HG03108 (cell line): ENCODE measurements around the gene ARHGEF28.

Experiments used
- ATAC-seq: cut with Tn5 transposase; IDR thresholded peaks from one replicate; pipeline ENCODE4 v1.9.1; 2021; ENCODE audit warnings: moderate library complexity; ENCODE audit not compliant: unreplicated experiment

ARHGEF28 gene, protein sequence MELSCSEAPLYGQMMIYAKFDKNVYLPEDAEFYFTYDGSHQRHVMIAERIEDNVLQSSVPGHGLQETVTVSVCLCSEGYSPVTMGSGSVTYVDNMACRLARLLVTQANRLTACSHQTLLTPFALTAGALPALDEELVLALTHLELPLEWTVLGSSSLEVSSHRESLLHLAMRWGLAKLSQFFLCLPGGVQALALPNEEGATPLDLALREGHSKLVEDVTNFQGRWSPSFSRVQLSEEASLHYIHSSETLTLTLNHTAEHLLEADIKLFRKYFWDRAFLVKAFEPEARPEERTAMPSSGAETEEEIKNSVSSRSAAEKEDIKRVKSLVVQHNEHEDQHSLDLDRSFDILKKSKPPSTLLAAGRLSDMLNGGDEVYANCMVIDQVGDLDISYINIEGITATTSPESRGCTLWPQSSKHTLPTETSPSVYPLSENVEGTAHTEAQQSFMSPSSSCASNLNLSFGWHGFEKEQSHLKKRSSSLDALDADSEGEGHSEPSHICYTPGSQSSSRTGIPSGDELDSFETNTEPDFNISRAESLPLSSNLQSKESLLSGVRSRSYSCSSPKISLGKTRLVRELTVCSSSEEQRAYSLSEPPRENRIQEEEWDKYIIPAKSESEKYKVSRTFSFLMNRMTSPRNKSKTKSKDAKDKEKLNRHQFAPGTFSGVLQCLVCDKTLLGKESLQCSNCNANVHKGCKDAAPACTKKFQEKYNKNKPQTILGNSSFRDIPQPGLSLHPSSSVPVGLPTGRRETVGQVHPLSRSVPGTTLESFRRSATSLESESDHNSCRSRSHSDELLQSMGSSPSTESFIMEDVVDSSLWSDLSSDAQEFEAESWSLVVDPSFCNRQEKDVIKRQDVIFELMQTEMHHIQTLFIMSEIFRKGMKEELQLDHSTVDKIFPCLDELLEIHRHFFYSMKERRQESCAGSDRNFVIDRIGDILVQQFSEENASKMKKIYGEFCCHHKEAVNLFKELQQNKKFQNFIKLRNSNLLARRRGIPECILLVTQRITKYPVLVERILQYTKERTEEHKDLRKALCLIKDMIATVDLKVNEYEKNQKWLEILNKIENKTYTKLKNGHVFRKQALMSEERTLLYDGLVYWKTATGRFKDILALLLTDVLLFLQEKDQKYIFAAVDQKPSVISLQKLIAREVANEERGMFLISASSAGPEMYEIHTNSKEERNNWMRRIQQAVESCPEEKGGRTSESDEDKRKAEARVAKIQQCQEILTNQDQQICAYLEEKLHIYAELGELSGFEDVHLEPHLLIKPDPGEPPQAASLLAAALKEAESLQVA (N-terminal part only)

DNA sequence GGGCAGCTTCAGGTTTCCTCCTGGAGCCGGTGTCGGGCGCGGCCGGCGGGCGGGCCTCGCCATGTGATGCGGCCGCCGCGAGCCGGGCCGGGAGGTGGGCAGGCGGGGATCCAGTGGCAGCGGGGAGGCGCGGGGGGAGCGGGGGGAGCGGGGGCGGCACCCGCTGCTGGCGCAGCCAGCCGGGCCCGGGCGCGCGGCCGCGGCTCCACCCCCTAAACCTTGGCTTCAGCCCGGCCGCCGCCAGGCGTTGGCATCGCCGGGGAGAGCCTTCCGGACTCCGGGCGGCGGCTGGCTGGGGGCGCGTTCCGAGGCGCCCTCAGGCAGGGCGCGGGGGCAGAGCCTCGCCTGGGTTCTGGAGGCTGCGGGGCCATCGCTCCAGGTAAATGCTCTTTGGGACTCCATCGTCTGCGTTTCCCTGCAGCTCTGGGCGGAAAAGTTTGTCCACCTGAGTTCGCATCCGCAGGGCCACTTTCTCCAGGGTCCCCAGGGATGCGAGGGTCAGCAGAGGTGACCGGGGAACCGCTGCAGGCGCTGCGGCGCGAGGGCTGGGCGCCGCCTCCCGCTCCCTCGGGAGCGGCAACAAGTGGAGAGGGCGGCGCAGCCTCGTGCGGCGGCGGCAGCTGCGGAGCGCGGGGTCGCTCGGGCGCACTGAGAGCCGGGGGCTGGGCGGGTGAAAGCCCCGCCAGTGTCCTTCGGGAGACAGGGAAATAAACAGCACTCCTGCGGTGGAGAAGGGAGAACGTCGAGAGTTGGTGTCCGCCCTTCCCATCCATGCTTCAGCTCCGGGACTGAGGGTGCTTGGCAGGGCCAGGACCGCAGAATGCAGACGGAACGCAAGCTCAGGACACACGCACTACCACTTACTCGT, at the start of gene ARHGEF28:
Gene ARHGEF28, plus strand, starts transcription at position 253 of the 868 bp plus-strand sequence. CDS start 58,656 bp downstream, outside the sequence.
- no peak for ATAC-seq

DNA sequence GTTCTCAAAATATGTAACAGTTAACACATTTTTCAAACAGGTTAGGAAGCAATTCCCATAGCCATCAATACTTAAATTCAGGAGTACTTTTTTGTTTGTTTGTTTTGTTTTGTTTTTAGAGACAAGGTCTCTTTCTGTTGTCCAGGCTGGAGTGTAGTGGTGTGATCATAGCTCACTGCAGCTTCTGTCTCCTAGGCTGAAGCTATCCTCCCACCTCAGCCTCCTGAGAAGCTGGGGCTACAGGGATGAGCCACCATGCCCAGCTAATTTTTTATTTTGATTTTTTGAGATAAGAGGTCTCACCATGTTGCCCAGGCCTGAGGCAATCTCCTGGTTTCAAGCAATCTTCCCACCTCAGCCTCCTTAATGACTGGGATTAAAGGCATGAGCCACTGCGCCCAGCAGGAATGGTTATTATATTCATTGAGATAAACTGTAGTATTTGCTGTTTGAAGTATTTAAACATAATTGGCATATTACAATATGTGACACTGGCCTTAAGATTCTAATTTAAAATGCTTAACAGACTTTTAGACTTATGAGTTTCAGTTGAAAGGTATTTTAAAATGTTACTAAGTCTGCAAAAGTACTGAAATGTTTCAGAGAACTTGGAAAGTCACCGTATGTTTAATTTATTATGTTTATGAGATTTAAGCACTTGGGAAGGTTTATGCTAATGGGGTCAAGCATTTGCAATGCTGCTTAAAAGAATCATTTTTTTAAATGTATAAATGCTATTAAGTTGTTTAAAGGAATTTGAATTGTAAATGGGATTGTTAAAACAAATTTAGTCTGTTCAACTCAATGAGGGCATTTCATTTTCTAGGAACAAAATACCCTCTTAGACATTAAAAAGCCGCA, 43.5 kb upstream of the ARHGEF28 start:
- no peak for ATAC-seq

DNA sequence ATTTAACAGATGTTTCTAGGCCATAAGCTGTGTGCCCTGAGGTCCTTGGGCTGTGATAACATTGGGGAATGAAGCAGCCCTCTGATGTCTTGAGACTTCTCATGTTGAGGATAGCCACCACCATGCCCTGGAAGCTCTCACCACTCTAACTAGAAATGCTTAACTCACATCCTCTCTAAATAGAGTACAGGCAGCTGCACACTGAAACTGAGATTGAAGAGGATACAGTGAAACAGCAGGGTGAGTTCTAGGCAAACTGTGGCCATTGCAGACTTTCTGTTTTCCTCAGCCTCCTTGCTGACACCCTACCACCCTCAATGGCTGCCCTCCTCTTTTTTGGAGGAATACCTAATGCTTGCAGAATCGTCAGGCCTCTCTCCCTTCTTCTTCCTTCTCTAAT, 38.1 kb upstream of the ARHGEF28 start:
- ATAC-seq, result peak; percentile 49

DNA sequence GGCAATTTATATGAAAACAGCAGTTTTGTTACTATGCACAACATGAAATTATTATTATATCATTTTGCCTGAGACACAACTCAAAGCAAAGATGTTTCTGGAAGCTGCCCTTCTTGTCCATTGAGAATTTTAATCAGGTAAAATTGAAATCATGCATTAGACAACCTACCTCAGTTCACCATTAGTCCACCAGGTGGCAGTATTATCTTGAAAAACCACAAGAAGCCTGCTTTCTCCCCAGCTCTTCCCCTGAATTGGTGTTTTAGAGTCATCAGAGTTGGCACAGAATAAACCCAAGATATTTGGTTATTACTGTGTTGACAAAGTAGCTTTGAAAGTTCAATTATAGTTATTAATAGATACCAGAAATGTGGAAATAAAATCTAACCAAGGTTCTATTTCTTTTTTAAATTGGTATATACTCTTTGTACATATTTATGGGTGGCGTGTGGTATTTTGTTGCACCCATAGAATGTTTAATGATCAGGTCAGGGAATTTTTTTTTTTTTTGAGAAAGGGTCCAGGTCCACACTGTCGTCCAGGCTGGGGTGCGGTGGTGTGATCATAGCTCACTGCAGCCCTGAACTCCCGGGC, 34.8 kb upstream of the ARHGEF28 start:
- no peak for ATAC-seq

DNA sequence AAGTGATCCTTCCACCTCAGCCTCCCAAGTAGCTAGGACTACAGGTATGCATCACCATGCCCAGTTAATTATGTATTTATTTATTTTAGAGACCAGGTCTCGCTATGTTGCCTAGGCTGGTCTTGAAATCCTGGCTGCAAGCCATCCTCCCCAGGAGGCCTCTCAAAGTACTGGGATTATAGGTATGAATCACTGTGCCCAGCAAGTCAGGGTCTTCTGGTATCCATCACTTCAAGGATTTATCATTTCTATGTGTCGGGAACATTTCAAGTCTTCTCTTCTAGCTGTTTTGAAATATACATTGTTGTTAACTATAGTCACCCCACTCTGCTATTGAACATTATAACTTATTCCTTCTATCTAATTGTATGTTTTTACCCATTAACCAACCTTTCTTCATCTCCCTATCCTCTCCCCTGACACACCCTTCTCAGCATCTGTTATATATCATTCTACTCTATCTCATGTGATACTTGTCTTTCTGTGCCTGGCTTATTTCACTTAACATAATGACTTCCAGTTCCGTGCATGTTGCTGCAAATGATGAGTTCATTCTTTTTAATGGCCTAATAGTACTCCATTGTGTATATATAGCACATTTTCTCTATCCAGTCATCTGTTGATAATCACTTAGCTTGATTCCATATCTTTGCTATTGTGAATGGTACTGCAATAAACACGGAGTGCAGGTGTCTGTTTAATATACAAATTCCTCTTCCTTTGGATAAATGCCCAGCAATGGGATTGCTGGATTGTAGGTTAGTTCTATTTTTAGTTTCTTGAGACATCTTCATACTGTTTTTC, 34.1 kb upstream of the ARHGEF28 start:
- ATAC-seq, result no peak

DNA sequence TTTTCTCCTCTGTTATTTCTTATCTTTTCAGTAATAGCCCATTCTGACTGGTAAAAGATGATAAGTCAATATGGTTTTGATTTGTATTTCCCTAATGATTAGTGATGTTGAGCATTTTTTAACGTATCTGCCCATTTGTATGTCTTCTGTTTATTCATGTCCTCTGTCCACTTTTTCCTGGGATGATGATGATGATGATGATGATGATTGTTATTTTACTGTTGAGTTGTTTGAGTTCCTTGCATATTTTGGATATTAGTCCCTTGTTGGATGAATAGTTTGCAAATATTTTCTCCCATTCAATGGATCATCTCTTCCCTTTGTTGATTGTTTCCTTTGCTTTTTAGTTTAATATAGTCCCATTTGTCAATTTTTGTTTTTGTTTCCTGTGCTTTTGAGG, 33.4 kb upstream of the ARHGEF28 start:
- ATAC-seq, result no peak

DNA sequence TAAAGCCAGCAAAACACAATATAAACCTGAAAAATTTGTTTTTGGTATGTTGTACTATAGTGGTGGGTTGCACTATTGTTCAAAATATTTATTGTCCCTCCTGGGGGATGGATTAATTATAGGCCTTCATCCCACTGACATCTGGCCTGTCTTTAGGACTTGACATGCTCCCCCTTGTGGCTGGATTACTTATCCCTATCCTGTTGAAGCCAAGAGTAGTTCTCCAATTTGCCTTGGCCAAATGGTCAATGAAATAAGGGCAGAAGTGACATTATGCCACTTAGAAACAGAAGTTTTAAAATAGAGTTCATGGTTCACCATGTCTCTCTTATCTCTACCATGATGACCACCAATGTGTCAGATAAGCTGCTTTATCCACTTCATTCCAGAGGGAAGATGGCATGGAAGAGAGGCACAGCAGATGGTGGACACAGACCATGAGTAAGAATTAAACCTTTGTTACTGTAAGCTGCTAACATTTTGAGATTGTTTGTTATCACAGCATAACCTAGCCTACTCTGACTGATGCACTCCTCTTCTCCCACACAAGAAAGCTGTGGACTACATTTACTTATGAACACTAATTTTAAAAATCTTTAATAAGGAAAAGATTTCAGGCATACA, 29.2 kb upstream of the ARHGEF28 start:
- no peak for ATAC-seq

DNA sequence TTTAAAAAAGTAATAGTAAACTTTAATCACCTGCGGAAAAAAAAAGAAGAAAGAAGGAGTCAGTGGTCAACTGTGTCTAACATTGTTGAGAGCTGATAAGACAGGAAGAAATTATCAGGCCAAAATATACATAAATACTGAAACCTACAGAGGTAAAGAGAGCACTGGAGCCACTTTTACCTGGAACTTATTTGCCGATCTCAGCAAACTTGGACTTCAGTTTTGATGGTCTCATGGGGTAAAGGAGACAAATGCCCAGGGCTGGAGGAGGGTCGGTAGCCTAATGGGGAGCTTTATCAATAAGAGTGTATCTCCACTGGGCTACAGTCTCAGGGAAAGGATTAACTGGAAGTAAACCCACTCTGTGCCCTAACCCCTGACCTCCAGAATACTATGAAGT, 26.6 kb upstream of the ARHGEF28 start:
- ATAC-seq, result no peak

DNA sequence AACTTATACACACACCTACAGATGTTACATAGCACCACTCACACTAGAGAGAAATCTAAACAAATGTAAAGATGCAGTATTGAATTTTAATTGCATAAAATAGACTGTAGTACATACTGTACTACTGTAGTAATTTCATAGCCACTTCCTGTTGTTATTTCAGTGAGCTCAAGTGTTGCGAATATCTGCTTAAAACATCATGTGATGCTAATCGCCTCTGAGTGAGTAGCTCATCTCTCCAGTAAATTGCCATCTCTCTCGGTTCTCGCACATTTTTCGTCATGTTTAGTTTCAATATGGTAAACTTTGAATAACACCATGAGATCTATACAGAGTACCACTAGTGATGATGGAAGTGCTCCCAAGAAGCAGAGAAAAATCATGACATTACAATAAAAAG, 22.0 kb upstream of the ARHGEF28 start:
- ATAC-seq, result no peak

DNA sequence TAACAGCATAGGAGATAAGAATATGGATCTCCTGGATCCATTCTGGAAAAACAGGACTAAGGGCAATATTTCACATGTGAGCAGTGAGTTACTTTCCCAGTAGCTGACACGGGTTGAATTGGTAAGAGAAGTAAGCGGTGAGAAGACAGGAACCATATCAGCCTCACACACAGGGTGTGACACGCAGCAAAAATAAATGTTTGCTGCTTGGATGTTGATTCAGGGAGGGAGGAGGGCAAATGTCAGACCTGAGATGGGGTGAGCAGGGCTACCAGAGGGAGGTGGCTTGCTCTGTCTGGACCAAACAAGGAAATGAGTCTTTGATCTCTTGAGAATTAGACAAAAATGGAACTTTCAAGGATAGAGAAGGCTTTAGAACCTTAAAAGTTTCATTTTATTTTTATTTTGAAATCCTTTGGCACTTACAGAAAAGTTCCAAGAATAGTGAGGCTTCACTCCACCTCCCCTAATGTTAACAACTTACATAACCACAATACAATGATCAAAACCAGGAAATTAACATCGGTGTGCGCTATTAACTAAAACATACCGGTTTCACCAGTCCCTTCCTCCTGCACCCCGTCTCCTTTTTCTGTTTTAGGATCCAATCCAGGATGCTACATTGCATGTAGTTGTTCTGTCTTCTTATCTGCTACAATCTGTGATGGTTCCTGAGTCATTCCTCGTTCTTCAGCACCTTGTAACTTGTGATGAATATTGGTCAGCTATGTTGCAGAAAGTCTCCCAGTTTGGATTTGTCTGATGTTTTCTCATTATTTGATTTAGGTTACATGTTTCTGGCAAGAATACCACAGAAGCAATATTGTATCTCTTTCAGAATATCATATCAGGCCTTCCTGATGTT, 20.5 kb upstream of the ARHGEF28 start:
- no peak for ATAC-seq

DNA sequence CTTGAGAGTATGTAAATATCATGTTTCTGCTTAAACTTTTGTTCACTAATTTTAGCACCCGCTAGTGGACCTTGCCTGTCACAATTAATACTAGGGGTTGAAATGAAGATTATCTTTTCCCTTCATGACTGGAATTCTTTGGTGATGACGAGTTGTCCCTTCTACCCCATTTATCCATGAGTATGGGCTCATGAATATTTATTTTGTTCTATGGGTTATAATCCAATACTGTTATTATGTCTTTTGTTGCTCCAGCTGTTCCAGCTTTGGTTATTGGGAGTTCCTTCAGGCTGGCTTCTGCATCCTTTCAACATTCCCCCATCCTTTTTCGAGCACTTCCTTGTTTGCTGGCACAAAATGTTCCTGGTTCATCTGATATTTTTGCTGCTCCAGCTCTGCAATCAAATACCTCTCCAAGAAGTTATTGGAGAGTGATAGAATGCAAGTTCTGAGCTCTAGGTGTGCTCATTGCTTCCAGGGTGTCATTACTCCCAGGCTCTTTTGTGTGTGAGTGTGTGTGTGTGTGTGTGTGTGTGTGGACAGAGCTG, 19.7 kb upstream of the ARHGEF28 start:
- ATAC-seq, result no peak

DNA sequence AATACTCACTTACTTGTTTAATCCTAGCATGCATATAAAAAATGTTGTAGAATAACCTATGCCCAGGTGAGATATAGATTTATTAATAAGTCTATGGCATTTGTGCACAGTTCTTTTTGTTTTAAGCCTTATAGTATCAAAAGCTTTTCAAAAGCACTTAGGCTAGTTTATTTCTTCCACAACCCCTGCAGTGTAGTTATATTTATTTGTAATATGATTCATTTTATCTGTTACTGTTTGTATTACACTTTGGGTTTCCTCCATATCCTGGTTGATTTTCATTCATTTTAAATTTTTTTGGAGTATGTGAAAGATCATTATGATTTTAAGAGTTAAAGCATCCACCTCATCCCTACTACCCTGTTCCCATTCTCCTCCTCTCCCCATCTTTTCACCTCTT, 18.8 kb upstream of the ARHGEF28 start:
- no peak for ATAC-seq

DNA sequence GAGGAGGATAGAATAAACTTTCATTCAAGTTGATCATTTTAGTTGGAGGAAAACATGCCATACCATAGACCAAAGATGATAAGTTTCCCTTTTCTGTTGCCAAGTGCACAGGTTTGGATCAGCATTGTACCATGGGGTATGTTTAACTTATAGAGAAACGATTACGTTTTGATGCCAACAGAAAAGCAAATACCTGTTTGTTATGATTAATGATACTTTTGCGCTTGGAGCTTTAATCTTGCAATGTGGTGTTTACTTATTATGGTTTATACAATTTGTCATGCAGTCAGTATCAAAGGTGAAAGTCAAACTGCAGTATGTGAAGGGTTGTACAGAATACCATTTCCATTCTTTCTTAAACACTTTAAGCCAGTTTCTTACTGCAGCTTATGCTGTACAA, 13.2 kb upstream of the ARHGEF28 start:
- no peak for ATAC-seq

DNA sequence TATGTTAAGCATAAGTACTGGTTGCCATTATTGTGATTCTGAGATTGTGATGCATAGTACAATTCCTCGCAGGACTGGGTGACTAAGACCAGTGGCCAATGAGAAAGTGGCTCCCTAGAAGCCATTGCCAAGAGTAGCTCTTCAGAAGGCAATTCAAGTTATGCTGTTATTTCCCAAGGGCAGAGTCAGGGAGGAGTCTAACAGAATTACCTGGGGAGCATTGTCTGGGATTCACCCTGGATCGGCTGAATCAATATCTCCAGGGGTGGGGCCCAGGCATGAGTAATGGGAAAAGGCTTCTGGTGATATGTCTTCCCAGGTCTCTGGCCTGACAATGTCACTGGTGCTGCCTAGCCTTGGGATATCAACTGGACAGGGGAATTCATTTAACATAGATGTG, 10.9 kb upstream of the ARHGEF28 start:
- ATAC-seq, result no peak

DNA sequence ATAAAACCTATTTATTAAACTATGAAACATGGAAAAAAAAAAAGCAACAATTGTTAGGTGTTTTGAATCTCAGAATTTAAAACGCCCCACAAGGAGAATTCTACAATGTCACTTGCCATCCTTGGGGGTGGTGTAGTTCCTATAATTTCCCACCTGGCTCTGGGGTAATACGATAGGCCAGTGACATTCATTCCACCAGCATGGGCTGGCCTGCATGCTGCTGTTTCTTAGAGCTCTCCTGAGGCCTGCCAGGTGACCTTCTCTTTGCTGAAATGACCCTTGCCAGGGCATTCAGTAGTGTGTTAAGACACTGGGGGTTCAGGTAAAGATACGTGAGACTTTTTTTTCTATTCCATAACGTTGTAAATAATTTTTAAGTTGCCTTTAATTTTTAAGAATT, 10.0 kb upstream of the ARHGEF28 start:
- ATAC-seq, result no peak

DNA sequence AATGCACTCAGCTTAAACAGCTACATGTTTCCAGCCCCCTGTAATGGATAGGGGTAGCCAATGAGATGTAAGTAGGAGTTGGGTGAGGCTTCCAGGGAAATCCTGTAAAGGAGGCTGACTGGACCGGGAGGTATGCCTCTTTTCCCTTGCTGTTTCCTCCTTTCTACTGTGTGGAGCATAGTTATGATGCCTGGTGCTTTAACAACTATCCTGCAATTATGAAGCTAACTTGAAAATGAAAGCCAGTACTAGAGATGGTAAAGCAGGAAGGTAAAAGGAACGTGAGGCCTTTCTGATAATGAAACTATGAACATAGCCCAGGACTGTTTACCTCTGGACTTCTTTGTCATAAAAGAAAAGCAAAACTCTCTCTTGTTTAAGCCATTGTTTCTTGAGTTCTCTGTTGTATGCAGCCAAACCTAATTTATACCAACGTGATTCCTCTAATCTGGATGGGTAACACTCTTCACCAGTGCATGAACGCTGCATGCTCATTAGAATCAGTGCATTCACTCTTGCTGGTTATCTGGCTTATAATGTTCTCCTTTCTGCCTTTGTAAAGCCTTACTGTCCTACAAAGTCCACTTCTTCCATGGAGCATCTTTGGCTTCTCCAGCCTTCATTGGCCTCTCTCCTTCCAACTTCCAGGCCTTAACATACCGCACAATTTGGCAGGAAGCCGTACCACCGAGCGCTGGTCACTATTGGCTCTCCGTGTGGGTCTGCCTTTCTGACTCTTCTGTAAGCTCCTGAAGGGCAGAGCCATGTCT, 8.3 kb upstream of the ARHGEF28 start:
- ATAC-seq, result peak; percentile 52
